Activated naive CD8-positive, alpha-beta T cell treated with anti-CD3 and anti-CD28 coated beads, Interleukin-2, amount 50 U/mL, for 16 hours (primary cell): Measurements from ENCODE around the gene DHX57.
"Not testable (repeated sequence)": the region's sequence is repeated elsewhere in the genome, so short reads cannot be mapped to it uniquely, and the experiment has no call there.

Experiments
- DNase-seq: peaks from one replicate; pipeline ENCODE4 v3.0.0-alpha.2; 2020; ENCODE audit warnings: low read depth, low spot score

Gene DHX57

GRCh38 chr2:38795016-38795415, 80.7 kb downstream of the DHX57 start:
- DNase-seq, result not testable (repeated sequence)

DNA sequence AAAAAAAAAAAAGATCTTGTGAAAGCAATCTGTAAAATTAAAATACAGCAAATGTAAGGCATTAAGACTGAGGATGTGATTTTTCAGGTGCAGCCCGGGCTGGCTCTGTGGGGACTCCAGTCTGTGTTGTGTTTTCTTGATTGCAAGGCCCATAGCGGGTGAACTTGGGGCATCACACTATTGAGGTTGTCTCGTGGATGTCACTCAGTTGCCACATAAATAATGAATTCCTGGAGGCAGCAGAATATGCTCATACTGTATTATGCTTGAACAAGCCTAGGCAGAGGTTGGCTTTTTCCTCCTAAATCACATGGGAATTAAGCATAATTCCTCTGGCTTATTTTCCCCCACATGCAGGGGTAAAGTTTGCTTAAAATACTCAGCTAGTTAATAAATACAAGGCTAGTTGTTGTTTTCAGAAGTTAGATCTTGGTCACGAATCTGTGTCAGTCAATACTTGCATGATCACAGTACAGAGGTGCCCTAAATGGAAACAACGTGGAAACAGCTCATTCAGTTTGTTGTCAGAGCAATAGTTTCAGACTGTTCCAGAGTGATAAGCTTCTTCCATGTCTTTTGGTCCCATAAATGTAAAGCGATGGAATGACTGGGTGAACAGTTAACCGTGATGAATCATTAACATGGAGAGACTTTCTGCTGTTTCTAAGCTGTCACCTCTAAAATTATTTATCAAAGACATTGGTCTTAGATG, 81.3 kb downstream of the DHX57 start:
- DNase-seq, result no peak

DNA sequence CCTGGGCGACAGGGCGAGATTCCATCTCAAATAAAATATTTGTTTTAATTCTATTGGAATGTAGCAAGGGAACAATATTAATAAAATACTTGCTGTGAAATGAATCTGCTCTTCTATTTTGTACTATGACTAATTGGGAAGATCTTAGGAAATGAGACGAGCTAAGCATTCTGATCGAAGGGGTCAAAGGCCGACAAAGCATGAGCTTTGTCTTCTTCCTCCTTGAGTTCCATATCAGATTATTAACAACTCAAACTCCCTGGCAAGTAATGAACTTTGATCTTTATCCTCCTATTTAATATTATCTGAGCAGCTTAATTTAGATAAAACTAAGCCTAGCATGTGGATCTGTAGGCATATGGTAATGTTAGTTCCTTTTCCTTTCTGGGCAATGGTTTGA, 82.2 kb downstream of the DHX57 start:
- DNase-seq, result no peak

- no peak for DNase-seq
Measured at GRCh38 chr2:38792751-38793150, 83.0 kb downstream of the DHX57 start.

- not testable (repeated sequence) for DNase-seq
Measured at GRCh38 chr2:38792321-38792720, 83.4 kb downstream of the DHX57 start.

- no peak for DNase-seq
Measured at GRCh38 chr2:38791744-38792143, 84.0 kb downstream of the DHX57 start.

DNA sequence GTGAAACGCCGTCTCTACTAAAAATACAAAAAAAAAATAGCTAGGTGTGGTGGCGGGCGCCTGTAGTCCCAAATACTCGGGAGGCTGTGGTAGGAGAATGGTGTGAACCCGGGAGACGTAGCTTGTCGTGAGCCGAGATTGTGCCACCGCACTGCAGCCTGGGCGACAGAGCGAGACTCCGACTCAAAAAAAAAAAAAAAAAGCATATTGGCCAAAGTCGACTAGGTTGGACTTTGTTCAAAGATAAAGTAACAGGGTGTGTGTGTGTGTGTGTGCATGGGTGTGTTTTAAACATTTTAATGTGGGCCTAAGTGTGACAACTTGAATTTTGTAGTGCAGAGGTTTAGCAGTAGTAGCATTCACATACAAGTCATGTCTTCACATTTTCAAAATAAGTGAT, 86.0 kb downstream of the DHX57 start:
- DNase-seq, result no peak

GRCh38 chr2:38788306-38788705, 87.4 kb downstream of the DHX57 start:
- no peak for DNase-seq

- DNase-seq, result no peak
Measured at GRCh38 chr2:38783586-38783985, 92.1 kb downstream of the DHX57 start.

GRCh38 chr2:38778687-38779082, 97.0 kb downstream of the DHX57 start:
- no peak for DNase-seq

DNA sequence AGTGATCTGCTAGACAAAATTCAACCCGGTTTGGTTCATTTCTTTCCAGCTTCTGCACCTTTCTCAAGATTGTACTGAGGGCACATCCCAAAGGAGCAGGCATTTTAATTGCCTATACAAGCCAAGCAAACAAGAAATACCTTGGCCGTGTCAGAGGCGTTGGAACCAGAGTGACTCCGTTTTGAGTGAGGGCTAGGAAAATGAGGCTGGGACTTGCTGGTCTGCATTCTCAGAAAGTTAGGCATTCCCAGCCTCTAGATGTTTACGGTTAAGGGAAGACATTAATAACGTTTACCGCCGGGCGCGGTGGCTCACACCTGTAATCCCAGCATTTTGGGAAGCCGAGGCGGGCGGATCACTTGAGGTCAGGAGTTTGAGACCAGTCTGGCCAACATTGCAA, 99.2 kb downstream of the DHX57 start:
- no peak for DNase-seq

GRCh38 chr2:38775921-38776225, 99.9 kb downstream of the DHX57 start:
- no peak for DNase-seq

GRCh38 chr2:38775097-38775920, 100.4 kb downstream of the DHX57 start:
- no peak for DNase-seq

DNA sequence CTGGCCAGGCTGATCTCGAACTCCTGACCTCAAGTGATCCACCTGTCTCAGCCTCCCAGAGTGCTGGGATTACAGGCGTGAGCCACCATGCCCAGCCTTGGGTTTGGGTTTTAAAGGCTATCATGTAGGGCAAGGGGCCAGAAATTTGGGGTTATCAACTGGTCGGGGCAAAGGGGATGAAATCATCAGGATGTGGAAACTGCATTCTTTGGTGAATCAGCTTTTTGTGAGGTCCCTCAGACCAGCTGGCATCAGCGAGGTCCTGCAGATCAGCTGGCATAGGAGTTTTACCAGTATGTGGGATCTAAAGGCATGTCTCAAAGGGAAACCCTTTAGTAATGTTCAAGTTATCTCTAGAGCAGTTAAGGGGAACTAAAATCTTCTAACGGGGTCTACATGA, 104.1 kb downstream of the DHX57 start:
- DNase-seq, result no peak

GRCh38 chr2:38765551-38765950, 110.2 kb downstream of the DHX57 start:
- DNase-seq, result no peak

DNA sequence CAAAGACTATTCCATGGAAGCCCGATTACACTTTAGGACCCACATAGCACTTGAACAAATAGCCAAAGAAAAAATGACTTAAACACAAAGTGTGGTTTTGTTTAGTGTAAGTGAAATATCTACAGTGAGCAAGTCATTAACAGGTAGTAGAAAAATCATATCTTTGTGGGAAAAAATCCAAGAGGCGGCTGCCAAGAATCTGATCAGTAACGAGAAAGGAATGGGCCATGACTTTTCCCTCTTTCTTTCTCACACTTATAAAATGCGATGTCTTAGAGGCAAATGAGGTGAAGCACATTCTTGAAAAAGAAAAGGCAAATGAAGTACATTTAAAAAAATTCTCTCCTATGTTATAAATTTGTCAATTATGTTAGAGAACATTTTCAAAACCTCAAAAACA, 110.6 kb downstream of the DHX57 start:
- no peak for DNase-seq

- no peak for DNase-seq
Measured at GRCh38 chr2:38763728-38764127, 112.0 kb downstream of the DHX57 start.

- DNase-seq, result no peak
Measured at GRCh38 chr2:38763228-38763627, 112.5 kb downstream of the DHX57 start.

DNA sequence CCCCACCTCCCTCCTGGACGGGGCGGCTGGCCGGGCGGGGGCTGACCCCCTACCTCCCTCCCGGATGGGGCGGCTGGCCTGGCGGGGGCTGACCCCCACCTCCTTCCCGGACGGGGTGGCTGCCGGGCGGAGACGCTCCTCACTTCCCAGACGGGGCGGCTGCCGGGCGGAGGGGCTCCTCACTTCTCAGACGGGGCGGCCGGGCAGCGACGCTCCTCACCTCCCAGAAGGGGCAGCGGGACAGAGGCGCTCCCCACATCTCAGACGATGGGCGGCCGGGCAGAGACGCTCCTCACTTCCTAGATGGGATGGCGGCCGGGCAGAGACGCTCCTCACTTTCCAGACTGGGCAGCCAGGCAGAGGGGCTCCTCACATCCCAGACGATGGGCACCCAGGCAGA, 119.8 kb downstream of the DHX57 start:
- DNase-seq, result not testable (repeated sequence)

GRCh38 chr2:38754506-38754905, 121.2 kb downstream of the DHX57 start:
- DNase-seq, result no peak

- no peak for DNase-seq
Measured at GRCh38 chr2:38754049-38754448, 121.7 kb downstream of the DHX57 start.

DNA sequence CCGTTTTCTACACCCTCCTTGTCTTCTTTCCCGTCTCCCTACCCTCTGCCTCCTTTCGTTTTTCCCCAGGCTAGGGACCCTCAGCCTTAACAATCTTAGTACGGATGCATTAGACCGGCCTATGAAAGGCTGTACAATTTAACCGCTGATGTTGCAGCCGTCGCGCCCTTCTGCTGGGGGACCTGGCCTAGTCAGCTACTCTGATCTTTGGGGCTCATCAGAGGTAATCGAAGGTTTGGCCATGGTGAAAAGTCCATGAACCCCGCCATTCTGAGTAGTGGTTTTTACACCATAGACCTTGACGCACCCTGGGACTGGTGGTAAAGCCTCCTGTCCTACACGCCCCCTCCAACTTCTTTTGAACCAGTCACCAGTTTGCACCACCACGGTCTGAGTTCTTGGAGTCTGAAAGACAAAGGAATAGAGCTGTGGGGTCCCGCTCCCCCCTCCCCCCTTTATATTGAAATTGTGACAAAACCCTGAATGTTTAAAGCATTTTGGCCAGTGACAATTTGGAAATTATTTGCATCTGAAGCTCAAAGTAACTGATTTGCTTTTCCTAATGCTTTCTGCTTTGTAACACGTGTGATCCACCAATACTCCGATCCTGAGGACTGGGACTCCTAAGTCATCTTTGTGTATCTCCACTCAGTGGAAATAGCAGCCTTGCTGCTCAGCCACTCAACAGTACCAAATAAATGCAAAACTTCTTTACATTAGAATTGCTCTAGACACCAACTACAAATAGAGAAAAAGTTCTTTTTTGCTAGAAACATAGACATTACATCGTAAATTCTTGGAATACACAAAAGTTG, 123.9 kb downstream of the DHX57 start:
- no peak for DNase-seq
